GM12892 (cell line): Measurements from ENCODE around the gene NDUFV3.

ENCODE experiments used
- POLR2A ChIP-seq: IDR thresholded peaks from 2 replicates; pipeline ENCODE4 v1.6.1; 2011; ENCODE audit warnings: low read depth, low read length, control low read depth
- POLR2AphosphoS5 ChIP-seq: IDR thresholded peaks from 2 replicates; pipeline ENCODE4 v1.6.1; 2011; ENCODE audit warnings: low read depth, low read length, control low read depth
- TAF1 ChIP-seq: IDR thresholded peaks from 2 replicates; pipeline ENCODE4 v1.6.1; 2011; ENCODE audit warnings: low read depth, mild to moderate bottlenecking, control low read depth, low read length, borderline replicate concordance

GRCh38 chr21:42962380-42963007 lies 69.4 kb downstream of the NDUFV3 start:
- TF ChIP-seq POLR2A (no peak), POLR2AphosphoS5 (no peak), TAF1 (no peak)
